ENCODE results near the gene SERTAD2. TPM values are rescaled to one million over a fixed set of nuclear protein-coding genes. Genes with fewer than 3 reads are reported as not detected.

The SERTAD2 gene
- total and polyA plus RNA-seq, 8 donors = 2.2 to 9.4 (median 4.3) TPM

GRCh38 chr2:64627860-64628841 is 25.6 kb downstream of the SERTAD2 start:
- 76 to 85% methylated on average over 14 of the region's 14 CpGs for WGBS, 2 donors
- Histone ChIP-seq H3K27me3 (no peaks in the 10 kb centered on the region), H3K9me3 (no peaks in the 10 kb centered on the region), H3K36me3 (peaks cover 0 to 2% (median 0%) of the 10 kb centered on the region in 3 donors), H3K4me1 (peaks cover 0 to 3% (median 0%) of the 10 kb centered on the region in 3 donors), H3K27ac (no peak overlapping the region), H3K4me3 (no peak overlapping the region)
- intact Hi-C loops (cut with DNase I) = no loop called here
- DNase-seq (no peak), FAIRE-seq (no peak), ATAC-seq (no peak)
- TF ChIP-seq CTCF (IDR thresholded peaks at IDR 0.05) = no peak

DNA sequence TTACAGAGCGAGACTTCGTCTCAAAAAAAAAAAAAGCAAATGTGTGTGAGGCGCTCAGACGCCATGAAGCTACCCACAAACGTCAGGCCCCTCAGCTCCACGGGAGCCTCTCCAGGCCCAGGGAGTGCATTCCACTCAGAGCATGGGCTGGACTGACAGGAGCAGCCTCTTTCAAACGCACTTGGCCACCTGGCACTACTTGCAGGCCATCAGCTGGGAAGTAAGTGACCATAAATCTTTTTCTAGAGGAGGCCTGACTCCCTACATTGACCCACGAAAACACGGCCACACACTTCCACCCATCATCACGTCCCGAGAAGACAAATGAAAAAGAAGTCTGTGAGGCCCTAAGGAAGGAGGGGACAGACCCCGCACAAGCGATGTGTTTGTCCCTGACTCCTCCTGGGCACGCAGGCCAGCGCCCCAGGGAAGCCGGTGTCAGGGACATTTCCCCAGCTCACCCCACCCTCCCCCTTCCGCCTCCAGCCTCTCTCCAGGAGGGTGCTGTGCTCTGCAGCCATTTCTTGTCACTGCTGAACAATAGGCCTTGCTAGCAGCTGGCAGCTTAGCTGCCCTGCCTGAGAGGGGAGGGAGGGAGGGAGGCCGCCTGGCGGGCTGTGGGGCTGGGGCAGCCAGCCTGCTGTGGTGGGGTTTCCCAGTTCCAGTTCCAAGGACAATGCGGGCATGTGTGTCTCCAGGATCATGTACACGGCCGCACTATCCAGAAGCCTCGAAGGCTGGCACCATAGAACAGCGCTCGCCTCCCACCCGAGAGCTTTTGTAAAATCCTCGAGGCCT is 26.6 kb downstream of the SERTAD2 start:
- FAIRE-seq (no peak), DNase-seq (peak in 2 of 6 donors; percentile 38 to 51), ATAC-seq (peak in 1 of 4 donors; percentile 20)
- H3K27me3 ChIP-seq = no peaks in the 10 kb centered on the region
- H3K27ac ChIP-seq = no peak overlapping the region
- no peak for TF ChIP-seq CTCF (IDR thresholded peaks at IDR 0.05)
- no peak overlapping the region for H3K4me3 ChIP-seq
- H3K9me3 ChIP-seq = no peaks in the 10 kb centered on the region
- intact Hi-C loops (cut with DNase I) = no loop called here
- no peaks in the 10 kb centered on the region for H3K36me3 ChIP-seq
- 78% methylated on average over 27 of the region's 27 CpGs for WGBS, 2 donors
- H3K4me1 ChIP-seq = peaks cover 0 to 3% (median 0%) of the 10 kb centered on the region in 3 donors

DNA sequence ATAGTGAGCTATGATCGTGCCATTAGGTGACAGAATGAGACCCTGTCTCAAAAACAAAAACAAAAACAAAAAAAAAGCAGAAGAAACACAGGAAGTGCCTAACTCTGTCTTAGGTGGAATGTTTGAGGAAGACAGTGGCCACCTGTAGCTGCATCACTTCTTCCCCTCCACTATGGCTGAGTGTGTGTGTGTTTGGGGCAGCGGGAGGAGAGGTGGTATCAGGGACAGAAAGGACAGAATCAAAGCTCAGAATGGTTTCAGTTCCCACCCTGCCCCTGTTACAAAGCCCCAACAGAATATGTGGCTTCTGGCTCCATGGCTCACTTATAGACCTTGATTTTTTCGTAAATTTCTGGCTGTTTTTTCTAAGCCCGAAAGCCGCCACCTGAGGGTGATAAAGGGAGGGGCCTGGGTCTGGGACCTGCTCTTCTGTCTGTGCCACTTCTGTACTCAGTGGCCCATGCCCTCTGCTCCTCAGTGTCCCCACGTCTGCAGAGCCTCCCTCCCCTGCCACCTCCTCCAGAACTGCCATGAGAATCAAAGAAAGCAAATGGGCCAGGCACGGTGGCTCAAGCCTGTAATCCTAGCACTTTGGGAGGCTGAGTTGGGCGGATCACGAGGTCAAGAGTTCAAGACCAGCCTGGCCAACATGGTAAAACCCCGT is 27.4 kb downstream of the SERTAD2 start:
- Histone ChIP-seq H3K4me3 (no peak overlapping the region), H3K27ac (no peak overlapping the region), H3K36me3 (no peaks in the 10 kb centered on the region), H3K27me3 (no peaks in the 10 kb centered on the region), H3K4me1 (peaks cover 0 to 3% (median 0%) of the 10 kb centered on the region in 3 donors), H3K9me3 (no peaks in the 10 kb centered on the region)
- intact Hi-C loops (cut with DNase I) = no loop called here
- ATAC-seq (no peak), DNase-seq (no peak), FAIRE-seq (no peak)
- TF ChIP-seq CTCF (IDR thresholded peaks at IDR 0.05) = no peak
- WGBS, 2 donors = 87 to 90% methylated on average over 10 of the region's 10 CpGs

DNA sequence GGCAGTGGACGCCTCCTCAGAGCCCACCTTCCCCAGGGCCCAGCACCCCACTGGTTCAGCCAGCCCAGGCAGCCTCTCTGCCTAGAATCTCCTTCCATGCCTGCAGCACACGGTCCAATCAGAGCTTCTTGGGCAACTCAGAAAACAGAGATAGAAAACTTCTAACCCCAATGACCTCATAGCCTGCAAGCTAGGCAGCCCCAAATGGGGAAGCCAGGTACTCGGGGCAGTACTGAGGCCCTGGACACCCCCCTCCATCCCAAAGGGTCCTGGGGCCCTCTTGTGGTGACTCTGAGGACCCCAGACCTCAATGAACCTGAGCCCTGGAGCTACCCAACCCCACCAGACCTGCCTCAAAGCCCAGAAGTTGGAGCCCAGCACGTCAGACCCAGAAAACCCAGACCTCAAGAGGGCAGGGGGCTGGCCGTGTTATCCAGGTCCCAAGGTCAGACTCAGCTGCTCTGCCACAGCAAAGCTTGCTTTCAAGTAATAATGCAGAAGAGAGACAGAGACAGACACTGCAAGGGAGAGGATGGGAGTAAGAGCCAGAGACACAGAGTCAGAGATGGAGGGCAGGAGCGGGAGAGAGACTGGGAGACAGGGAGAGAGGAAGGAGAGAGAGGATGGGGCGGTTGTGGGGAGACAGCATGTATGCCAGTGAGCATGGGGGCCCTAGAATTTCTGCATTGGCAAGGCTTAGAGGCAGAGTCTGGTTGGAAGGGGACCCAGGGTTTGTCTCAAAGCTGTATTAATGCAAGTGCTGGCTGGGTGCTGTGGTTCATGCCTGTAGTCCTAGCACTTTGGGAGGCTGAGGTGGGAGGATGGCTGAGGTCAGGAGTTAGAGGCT is 28.2 kb downstream of the SERTAD2 start:
- intact Hi-C loops (cut with DNase I) = no loop called here
- ATAC-seq (no peak), DNase-seq (no peak), FAIRE-seq (no peak)
- no peak for TF ChIP-seq CTCF (IDR thresholded peaks at IDR 0.05)
- WGBS, 2 donors = 78 to 89% methylated on average over 7 of the region's 7 CpGs
- H3K27me3 ChIP-seq = no peaks in the 10 kb centered on the region
- H3K9me3 ChIP-seq = no peaks in the 10 kb centered on the region
- H3K36me3 ChIP-seq = no peaks in the 10 kb centered on the region
- no peak overlapping the region for H3K4me3 ChIP-seq
- H3K27ac ChIP-seq = no peak overlapping the region
- H3K4me1 ChIP-seq = peaks cover 0 to 3% (median 0%) of the 10 kb centered on the region in 3 donors
